Measurements from ENCODE around the gene RBAK.
"Not testable (repeated sequence)": the region's sequence is repeated elsewhere in the genome, so short reads cannot be mapped to it uniquely, and the experiment has no call there.

The RBAK gene

DNA sequence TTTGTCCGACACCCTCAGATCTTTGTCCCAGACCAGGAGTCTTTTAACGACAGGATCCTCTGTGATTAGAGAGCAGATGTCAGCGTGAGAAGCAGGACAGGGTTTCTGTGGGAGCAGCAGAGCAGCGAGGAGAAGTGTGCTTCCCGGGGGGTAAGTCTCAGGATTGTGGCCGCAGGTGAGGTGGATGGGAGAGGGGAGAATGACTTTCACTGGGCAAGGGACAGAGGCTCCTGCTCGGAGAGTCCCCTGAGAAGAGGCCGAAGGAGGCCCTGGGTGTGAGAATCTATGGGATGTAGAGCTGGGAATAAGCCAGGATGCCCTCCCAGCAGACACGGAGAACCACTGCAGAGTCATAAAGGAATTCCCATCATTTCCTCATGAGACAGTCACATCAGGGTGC lies 10.4 kb upstream of the RBAK start:
- FAIRE-seq (no peak), DNase-seq (ENCODE audit: insufficient read length, low spot score) (no peak)
- TF ChIP-seq POLR2A (IDR thresholded peaks at IDR 0.05; ENCODE audit: low read depth, low read length) = no peak

GRCh38 chr7:5036446-5036845 lies 9.2 kb upstream of the RBAK start:
- DNase-seq (ENCODE audit: insufficient read length, low spot score) (no peak), FAIRE-seq (no peak)
- no peak for TF ChIP-seq POLR2A (IDR thresholded peaks at IDR 0.05; ENCODE audit: low read depth, low read length)

DNA sequence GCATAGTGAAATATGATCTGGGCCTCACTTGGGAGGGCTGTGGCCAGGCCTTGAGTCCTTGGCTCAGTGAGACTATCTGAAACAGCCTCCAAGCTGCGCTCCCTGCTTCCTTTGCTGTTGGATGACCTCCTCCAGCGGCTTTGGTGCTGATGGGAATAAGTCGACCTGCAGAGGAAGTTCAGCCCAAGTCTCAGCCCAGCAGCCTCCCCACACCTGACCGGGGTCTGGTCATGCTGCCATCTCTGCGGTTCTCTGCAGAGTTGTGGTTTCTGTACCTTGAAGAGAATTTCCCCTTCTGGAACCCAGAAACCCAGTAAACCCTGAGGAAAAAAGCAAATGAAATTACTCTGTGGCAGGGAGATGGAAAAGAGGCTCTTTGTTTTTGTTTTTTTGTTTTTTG lies 4.6 kb upstream of the RBAK start:
- TF ChIP-seq POLR2A (IDR thresholded peaks at IDR 0.05; ENCODE audit: low read depth, low read length) = no peak
- no peak for FAIRE-seq
- no peak for DNase-seq (ENCODE audit: insufficient read length, low spot score)

GRCh38 chr7:5043661-5044060 lies 2.0 kb upstream of the RBAK start:
- TF ChIP-seq POLR2A (IDR thresholded peaks at IDR 0.05; ENCODE audit: low read depth, low read length) = no peak
- no peak for FAIRE-seq
- DNase-seq (ENCODE audit: insufficient read length, low spot score) = no peak

DNA sequence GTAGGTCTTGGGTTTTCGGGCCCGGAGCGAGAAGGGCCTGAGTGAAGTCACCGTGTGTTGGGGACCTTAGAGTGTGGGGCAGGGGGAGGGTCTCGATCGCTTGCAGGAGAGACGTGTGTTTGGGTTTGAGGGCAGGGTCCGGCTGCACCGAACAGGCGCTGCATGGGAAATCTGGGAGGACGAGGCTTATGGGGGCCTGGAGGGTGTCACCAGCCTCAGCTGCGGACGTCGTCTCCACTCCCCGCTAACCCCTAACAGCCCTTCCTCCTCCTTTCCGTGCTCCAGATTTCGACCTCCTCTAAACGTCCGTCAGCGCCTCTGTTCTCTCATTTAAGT lies 705 bp downstream of the RBAK start:
- not testable (repeated sequence) for FAIRE-seq; DNase-seq (ENCODE audit: insufficient read length, low spot score)

DNA sequence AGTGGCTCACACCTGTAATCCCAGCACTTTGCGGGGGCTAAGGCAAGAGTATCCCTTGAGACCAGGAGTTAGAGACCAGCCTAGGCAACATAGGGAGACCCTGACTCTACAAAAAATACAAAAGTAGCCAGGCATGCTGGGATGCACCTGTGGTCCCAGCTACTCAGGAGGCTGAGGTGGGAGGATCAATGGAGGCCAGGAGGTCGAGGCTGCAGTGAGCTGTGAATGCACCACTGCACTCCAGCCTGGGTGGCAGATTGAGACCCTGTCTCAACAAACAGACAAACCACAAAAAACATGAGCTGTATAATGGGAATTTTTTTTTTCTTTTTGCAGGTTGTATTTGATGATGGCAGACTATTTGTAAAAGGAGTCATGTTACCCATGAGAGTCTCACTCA lies 1.5 kb downstream of the RBAK start:
- not testable (repeated sequence) for DNase-seq (ENCODE audit: insufficient read length, low spot score); FAIRE-seq

- TF ChIP-seq POLR2A (IDR thresholded peaks at IDR 0.05; ENCODE audit: low read depth, low read length) = no peak
- DNase-seq (ENCODE audit: insufficient read length, low spot score) (no peak), FAIRE-seq (no peak)
Observed at GRCh38 chr7:5050676-5051075, 5.0 kb downstream of the RBAK start.

GRCh38 chr7:5051731-5052130 lies 6.1 kb downstream of the RBAK start:
- DNase-seq (ENCODE audit: insufficient read length, low spot score); FAIRE-seq: not testable (repeated sequence)

GRCh38 chr7:5053175-5053574 lies 7.5 kb downstream of the RBAK start:
- FAIRE-seq = no peak
- TF ChIP-seq POLR2A (IDR thresholded peaks at IDR 0.05; ENCODE audit: low read depth, low read length) = no peak
- no peak for DNase-seq (ENCODE audit: insufficient read length, low spot score)

DNA sequence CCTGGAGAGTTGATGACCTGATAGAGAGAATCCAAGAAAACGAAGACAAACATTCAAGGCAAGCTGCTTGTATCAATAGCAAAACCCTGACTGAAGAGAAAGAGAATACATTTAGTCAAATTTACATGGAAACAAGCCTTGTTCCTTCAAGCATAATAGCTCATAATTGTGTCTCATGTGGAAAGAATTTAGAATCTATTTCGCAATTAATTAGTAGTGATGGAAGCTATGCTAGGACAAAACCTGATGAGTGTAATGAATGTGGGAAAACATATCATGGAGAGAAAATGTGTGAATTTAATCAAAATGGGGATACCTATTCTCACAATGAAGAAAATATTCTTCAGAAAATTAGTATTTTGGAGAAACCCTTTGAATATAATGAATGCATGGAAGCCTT lies 18.0 kb downstream of the RBAK start:
- TF ChIP-seq POLR2A (IDR thresholded peaks at IDR 0.05; ENCODE audit: low read depth, low read length) = no peak
- DNase-seq (ENCODE audit: insufficient read length, low spot score) (no peak), FAIRE-seq (no peak)

DNA sequence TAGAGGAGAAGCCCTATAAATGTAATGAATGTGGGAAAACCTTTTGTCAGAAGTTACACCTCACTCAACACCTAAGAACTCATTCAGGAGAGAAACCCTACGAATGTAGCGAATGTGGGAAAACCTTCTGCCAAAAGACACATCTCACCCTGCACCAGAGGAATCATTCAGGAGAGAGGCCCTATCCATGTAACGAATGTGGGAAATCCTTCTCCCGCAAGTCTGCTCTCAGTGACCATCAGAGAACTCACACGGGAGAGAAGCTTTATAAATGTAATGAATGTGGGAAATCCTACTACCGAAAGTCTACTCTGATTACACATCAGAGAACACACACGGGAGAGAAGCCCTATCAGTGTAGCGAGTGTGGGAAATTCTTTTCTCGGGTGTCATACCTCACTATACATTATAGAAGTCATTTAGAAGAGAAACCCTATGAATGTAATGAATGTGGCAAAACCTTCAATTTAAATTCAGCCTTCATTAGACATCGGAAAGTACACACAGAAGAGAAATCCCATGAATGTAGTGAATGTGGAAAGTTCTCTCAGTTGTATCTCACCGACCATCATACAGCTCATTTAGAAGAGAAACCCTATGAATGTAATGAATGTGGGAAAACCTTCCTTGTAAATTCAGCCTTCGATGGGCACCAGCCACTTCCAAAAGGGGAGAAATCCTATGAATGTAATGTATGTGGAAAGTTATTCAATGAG lies 18.9 kb downstream of the RBAK start:
- no peak for DNase-seq (ENCODE audit: insufficient read length, low spot score)
- TF ChIP-seq POLR2A (IDR thresholded peaks at IDR 0.05; ENCODE audit: low read depth, low read length) = no peak
- peak; percentile 69 for FAIRE-seq

GRCh38 chr7:5065107-5065407 lies 19.4 kb downstream of the RBAK start:
- TF ChIP-seq POLR2A (IDR thresholded peaks at IDR 0.05; ENCODE audit: low read depth, low read length) = no peak

GRCh38 chr7:5068521-5068920 lies 22.9 kb downstream of the RBAK start:
- TF ChIP-seq POLR2A (IDR thresholded peaks at IDR 0.05; ENCODE audit: low read depth, low read length) = no peak
- no peak for FAIRE-seq
- DNase-seq (ENCODE audit: insufficient read length, low spot score) = no peak

More at GRCh38 chr7:5065107-5065407, 19.4 kb downstream of the RBAK start:
- peak; percentile 68 for FAIRE-seq
- no peak for DNase-seq (ENCODE audit: insufficient read length, low spot score)

DNA sequence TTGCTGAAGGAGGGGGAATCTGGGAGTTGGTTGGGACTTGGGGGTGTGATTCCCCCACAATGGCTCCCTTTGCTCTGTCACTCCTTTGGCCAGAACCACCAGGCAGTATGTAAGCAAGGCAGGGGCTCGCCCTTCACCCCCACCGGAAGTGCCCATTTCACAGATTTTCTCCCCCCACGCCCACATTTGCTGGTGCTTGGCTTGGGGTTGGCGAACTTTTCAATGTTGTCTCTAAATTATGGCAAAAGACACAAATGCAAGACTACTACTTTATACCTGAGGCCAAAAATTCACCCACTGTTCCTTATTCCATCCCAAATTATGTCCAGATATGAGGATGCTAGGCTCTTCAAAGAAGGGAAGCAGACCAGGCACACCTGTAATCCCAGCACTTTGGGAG lies 24.5 kb downstream of the RBAK start:
- TF ChIP-seq POLR2A (IDR thresholded peaks at IDR 0.05; ENCODE audit: low read depth, low read length) = no peak
- no peak for FAIRE-seq

GRCh38 chr7:5075187-5075586 lies 29.5 kb downstream of the RBAK start:
- not testable (repeated sequence) for DNase-seq (ENCODE audit: insufficient read length, low spot score); FAIRE-seq

More for the DNA sequence above, 24.5 kb downstream of the RBAK start:
- no peak for DNase-seq (ENCODE audit: insufficient read length, low spot score)

DNA sequence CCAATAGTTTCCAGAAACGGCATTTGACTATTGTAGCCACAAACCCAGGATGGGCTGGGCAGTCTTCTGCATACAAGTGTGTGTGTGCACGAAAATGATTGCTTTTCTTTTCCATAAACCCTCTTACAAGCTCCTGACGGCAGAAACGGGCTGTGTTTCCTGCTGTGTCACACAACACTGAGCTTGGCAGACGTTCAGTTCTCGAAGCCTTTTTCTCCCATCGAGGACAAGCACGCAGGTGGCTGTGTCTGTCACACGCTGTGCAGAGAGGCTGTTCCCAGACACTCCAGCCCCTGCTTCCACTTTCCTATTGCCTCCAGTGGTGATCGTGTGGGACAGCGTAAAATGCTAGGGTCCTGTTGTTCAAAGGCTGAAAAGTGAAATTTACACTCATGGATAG lies 32.1 kb downstream of the RBAK start:
- FAIRE-seq = no peak
- TF ChIP-seq POLR2A (IDR thresholded peaks at IDR 0.05; ENCODE audit: low read depth, low read length) = no peak
- no peak for DNase-seq (ENCODE audit: insufficient read length, low spot score)
